ENCODE data around the gene CRAT.
"Not testable (repeated sequence)": the region's sequence is repeated elsewhere in the genome, so short reads cannot be mapped to it uniquely, and the experiment has no call there.

The CRAT gene

DNA sequence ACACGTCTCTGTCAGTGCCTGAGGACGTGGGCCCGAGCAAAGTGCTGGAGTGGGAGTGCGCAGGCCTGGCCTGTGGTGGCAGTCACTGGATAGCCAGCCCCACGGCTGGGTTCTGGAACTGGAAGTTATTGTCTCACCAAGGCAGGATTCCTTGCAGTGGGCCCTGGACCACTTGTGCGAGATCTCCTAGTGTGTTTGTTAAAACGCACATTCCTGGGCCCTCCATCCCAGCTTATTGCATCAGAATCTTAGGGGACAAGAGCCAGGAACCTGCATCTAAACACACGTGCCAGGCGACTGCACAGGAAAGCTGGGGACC is 27.5 kb upstream of the CRAT start:
- no peak for DNase-seq (ENCODE audit: low spot score)
- TF ChIP-seq, protein P1, sequence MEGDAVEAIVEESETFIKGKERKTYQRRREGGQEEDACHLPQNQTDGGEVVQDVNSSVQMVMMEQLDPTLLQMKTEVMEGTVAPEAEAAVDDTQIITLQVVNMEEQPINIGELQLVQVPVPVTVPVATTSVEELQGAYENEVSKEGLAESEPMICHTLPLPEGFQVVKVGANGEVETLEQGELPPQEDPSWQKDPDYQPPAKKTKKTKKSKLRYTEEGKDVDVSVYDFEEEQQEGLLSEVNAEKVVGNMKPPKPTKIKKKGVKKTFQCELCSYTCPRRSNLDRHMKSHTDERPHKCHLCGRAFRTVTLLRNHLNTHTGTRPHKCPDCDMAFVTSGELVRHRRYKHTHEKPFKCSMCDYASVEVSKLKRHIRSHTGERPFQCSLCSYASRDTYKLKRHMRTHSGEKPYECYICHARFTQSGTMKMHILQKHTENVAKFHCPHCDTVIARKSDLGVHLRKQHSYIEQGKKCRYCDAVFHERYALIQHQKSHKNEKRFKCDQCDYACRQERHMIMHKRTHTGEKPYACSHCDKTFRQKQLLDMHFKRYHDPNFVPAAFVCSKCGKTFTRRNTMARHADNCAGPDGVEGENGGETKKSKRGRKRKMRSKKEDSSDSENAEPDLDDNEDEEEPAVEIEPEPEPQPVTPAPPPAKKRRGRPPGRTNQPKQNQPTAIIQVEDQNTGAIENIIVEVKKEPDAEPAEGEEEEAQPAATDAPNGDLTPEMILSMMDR (IDR thresholded peaks at IDR 0.05; ENCODE audit: extremely low read depth, missing control alignments), result no peak

DNA sequence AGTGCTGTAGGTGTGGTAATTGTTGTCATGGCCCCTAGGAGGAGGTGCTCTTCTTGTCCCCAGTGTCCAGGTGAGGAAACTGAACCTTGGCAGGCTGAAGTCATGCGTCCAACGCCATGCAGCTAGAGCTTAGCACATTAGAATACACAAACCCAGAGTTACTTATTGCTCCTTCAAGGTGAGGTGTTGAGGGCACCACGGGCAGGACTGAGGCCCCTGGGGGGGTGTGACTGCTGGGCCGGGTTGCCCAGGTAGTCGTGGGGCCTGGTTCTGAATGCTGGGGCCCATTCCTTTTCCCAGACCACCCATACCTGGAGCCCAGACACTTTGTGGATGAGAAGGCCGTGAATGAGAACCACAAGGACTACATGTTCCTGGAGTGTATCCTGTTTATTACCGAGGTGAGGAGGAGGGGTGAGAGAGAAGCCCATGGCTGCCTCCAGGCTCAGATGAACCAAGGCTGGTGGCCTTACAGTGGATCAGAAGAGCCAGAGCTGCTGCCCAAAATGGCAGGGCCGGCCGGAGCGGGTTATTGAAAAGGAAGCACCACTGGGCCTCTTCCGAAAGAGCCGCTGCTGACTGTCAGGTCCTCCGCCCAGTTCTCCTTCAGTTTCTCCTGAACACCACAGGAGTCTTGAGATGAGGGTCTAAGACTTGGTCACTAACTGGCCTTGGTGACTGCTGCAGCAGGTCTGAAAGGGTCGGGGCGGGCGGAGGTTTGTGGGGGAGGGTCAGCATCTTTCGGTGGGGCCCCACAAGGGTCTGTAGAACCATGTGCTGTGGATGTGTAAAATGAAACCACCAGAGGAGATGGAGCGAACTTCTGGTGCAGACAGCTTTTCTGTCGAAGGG is 26.9 kb upstream of the CRAT start:
- TF ChIP-seq, protein P1 (IDR thresholded peaks at IDR 0.05; ENCODE audit: extremely low read depth, missing control alignments), result no peak
- DNase-seq (ENCODE audit: low spot score), result no peak

DNA sequence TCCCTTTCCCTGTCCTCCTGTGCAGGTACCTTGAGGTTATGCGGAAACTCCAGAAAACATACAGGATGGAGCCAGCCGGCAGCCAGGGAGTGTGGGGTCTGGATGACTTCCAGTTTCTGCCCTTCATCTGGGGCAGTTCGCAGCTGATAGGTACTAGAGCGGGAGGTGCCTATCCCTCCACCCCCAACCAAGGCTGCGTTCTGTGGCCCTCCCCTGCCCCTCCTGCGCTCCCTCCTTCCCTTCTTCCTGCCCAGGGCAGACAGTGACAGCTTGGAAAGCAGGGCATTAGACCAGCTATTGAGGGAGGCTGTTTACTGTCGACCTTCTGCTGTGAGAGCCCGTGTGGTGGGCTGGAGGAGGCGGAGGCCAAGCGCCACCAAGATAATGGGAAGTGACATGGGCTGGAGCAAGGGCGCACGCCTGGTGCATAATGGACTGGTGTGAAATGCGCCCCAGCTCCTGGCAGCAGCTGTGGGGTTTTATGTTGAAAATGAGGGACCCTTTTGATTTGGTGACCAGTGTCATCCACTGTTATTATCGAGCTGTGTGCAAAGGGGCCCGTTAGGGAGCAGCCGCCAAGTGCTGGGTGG is 25.9 kb upstream of the CRAT start:
- TF ChIP-seq, protein P1 (IDR thresholded peaks at IDR 0.05; ENCODE audit: extremely low read depth, missing control alignments), result no peak
- DNase-seq (ENCODE audit: low spot score), result no peak

DNA sequence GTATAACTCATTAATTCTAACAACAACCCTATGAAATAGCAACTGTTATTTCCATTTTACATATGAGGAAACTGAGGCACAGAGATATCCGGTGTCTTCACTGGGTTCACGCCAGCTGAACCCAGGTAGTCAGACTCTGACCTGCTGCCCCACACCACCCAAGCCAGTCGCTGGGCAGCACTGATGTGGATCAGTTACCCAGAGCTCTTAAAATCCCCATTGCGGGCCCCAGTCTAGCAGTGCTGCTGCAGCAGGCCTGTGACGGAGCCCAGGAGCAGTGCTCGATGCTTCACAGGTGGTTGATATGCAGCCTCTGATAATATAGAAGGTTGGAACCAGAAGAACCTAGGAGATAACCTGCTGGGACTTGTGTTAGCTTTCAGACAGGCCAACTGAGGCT is 24.9 kb upstream of the CRAT start:
- TF ChIP-seq, protein P1 (IDR thresholded peaks at IDR 0.05; ENCODE audit: extremely low read depth, missing control alignments), result no peak
- no peak for DNase-seq (ENCODE audit: low spot score)

DNA sequence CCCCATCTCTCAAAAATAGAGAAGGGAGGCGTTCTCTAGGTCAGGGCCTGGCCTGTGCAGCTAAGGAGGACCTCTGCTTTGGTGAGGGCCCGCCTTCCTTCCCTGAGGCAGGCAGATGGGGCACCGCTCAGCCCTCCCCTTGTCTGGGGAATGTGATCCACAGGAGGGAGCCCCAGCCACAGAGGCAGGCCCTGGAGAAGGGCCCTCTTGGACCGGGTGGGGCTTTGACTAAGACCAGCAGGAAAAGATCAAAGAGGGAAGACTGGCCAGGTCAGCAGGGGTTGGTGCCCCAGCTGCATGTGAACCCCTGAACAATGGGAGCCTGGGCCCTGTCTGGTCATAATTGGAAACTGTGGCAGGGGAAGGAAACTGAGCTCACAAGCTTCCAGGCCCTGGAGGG is 22.5 kb upstream of the CRAT start:
- no peak for DNase-seq (ENCODE audit: low spot score)
- TF ChIP-seq, protein P1 (IDR thresholded peaks at IDR 0.05; ENCODE audit: extremely low read depth, missing control alignments), result no peak

DNA sequence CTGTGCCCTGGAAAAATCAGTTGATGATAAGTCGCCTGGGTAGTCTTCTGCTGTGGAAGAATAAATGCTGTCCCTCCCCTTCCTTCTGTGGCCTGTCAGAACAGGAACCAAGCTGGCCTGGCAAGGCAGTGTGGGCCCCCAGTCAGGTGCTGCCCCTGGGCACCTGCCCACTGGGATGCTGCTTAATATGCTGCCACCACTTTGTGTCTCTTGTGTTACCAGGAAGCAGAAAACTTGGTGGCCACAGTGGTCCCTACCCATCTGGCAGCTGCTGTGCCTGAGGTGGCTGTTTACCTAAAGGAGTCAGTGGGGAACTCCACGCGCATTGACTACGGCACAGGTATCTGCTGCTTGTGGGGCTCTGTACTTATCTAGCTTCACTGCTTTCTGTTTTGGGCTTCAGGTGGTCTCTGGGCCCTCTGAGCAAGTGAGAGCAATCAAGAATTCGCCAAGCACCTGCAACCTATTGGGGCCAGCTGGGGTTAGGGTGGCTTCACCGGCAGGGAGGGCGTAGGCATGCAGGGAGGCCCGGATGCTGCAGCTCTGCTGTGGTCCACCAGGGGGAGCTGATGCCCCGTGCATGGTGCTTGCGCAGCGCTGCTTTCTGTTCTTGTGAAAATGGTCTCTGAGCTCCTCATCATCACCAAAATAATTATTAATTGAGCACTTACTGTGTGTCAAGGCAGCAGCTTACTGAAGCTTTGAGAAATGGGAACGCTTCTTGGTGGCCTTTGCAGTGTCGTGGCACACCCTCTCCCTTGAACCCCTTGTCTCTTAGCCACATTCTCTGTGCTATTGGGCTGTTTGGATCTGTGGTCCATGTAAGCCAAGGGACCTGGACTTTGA is 20.9 kb upstream of the CRAT start:
- peak; percentile 83 for DNase-seq (ENCODE audit: low spot score)
- TF ChIP-seq, protein P1 (IDR thresholded peaks at IDR 0.05; ENCODE audit: extremely low read depth, missing control alignments), result peak; percentile 99

DNA sequence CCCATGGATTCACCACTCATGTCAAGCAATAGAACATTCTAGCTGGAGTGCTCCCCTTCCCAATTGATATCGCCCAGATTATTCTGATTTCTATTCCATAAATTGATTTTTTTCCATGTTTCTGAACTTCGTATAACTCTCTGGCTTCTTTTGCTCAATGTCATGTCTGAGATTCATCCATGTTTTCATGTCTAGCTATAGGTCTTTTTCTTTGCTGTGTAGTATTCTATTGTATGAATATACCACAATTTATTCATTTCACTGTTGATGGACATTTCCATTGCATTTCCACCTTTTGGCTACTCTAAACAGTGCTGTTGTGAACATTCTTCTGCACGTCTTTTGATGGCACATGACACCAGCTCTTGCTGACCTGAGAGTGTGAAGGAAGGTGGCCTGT is 20.2 kb upstream of the CRAT start:
- no peak for DNase-seq (ENCODE audit: low spot score)
- TF ChIP-seq, protein P1 (IDR thresholded peaks at IDR 0.05; ENCODE audit: extremely low read depth, missing control alignments), result no peak

DNA sequence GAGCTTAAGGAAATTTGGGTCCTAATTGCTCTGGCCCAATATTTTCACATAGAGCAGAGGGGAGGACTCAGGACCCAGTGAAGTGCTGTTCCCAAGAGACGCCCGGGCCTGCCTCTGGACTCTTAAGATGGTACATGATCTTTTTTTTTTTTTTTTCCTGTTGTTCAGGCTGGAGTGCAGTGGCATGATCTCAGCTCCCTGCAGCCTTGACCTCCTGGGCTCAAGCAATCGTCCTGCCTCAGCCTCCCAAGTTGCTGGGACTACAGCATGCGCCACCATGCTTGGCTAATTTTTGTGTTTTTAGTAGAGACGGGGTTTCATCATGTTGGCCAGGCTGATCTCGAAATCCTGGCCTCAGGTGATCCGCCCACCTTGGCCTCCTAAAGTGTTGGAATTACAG is 19.7 kb upstream of the CRAT start:
- not testable (repeated sequence) for DNase-seq (ENCODE audit: low spot score)
